IPS-18c (cell line): ENCODE data around the gene EPDR1.

Experiments
- H3K4me3 ChIP-seq: 2 replicates; pipeline ENCODE4 v1.7.0; 2013; ENCODE audit warnings: low read depth, mild to moderate bottlenecking, low read length, moderate library complexity; ENCODE audit not compliant: insufficient read depth
- H3K9me3 ChIP-seq: one replicate; pipeline ENCODE4 v1.6.1; 2013; ENCODE audit warnings: mild to moderate bottlenecking, low read length, moderate library complexity; ENCODE audit not compliant: control insufficient read depth, insufficient read depth

The EPDR1 gene

GRCh38 chr7:37957221-37957970, 37.0 kb downstream of the EPDR1 start:
- H3K9me3 ChIP-seq = peaks cover 3% of the 10 kb centered on the region
- no peak overlapping the region for H3K4me3 ChIP-seq

GRCh38 chr7:37960483-37960882, 40.0 kb downstream of the EPDR1 start:
- peaks cover 5% of the 10 kb centered on the region for H3K9me3 ChIP-seq
- H3K4me3 ChIP-seq = no peak overlapping the region

DNA sequence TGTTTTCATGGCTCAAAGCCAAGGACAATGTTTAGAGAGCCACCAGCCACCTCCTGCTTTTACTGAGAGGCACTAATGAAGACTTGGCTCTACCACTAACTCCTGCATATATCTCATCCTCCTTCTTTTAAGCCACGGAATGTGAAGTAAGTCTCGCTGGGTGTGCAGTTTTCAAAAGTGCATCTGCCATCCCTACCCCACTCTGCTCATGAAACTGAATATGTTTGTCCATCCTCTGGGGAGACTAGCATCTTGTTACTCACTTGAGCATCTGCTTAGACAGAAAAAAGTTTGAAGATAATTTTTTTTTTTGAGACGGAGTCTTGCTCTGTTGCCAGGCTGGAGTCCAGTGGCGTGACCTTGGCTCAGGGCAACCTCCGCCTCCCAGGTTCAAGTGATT, 40.8 kb downstream of the EPDR1 start:
- no peak overlapping the region for H3K4me3 ChIP-seq
- H3K9me3 ChIP-seq = peaks cover 5% of the 10 kb centered on the region

- H3K4me3 ChIP-seq = no peak overlapping the region
- H3K9me3 ChIP-seq = peaks cover 5% of the 10 kb centered on the region
These were observed 43.8 kb downstream of the EPDR1 start for GRCh38 chr7:37964196-37964595.

- Histone ChIP-seq H3K4me3 (no peak overlapping the region), H3K9me3 (no peaks in the 10 kb centered on the region)
These were observed 49.8 kb downstream of the EPDR1 start for GRCh38 chr7:37970211-37970610.

- no peaks in the 10 kb centered on the region for H3K9me3 ChIP-seq
- no peak overlapping the region for H3K4me3 ChIP-seq
These were observed 51.1 kb downstream of the EPDR1 start for GRCh38 chr7:37971491-37971890.

- Histone ChIP-seq H3K4me3 (no peak overlapping the region), H3K9me3 (no peaks in the 10 kb centered on the region)
These were observed 53.5 kb downstream of the EPDR1 start for GRCh38 chr7:37973915-37974314.

DNA sequence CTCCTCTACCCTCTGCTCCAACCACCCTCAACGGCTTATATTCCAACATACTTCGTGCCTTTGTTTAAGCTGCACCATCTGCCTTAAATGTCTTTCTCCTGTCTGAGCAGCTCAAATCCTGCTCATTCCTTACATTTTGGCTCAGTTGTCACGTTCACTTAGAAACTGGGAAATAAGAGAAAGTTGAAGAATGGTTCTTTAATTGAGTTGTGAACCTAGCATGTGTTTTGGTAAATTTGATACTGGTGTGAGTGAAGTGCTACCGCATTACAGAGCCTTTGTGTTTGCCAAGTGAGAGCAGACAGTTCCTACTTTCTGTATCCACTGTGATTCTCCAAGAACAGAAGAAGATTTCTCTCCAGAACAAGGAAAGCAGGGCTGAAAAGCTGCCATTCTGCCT, 54.3 kb downstream of the EPDR1 start:
- Histone ChIP-seq H3K9me3 (no peaks in the 10 kb centered on the region), H3K4me3 (no peak overlapping the region)

DNA sequence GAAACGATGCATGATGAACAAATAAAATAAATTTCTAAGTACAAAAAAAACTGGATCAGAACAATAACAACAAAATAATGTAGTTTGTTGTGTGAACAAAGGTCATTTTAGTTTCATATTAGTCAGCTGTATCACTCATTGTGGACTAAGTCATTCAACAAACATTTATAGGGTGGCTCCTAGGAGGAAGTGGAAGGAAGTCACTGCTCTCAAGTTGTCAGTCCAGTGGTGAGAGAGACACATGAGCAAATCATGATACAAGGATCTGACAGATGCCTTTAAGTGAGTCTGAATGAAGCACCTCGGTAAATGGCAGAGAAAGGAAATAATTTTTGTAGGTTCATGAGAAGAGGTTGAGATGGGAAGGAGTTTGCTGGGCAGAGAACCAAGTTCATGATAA, 56.8 kb downstream of the EPDR1 start:
- H3K4me3 ChIP-seq = no peak overlapping the region
- no peaks in the 10 kb centered on the region for H3K9me3 ChIP-seq

DNA sequence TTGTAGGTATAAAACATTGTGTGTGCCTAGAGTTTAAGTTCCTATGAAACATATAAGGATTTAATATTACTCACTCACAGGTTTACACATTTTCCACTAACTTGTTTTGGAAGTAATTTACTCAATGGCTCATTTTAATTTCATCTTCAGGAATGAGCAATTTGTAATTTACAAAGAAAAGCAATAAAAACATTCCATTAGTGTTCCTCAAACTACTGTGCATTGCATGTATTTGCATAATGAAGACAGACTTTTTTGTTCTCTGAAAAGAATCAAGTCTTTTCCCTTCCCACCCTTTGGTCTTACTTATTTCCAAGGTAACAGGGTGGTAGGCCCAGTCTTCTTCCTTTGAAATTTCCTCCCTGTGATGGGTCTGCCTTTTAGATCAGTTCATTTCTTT, 61.2 kb downstream of the EPDR1 start:
- H3K9me3 ChIP-seq = no peaks in the 10 kb centered on the region
- no peak overlapping the region for H3K4me3 ChIP-seq

- Histone ChIP-seq H3K9me3 (no peaks in the 10 kb centered on the region), H3K4me3 (no peak overlapping the region)
These were observed 62.0 kb downstream of the EPDR1 start for GRCh38 chr7:37982423-37982822.

DNA sequence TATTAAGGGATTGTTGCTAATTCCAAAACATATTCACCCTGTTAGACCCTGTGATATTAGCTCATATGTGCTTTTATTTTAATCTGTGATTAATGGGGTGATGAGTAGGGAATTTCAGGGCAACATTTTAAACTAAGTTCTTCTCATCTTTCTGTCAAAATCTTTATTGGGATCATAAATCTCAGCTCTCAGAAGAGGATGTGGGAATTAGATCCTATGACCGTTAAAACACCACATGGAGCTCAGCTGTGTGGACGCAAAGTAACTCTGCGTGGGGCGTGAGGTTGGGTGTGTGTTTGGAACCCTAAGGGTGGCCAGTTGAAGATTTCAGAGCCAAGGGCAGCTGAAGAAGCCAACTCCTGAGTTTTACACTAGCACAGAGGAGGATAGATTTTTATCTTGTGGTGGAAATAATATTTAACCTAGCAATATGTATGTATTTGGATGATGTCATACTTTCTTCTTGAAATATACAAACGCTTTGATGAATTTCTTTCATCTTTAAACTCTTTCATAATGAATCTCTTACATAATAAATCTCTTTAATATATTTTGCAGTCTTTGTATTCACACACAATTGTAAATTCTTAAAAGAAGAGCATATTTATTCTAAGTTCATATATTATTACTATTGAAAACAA, 64.4 kb downstream of the EPDR1 start:
- no peaks in the 10 kb centered on the region for H3K9me3 ChIP-seq
- H3K4me3 ChIP-seq = no peak overlapping the region

DNA sequence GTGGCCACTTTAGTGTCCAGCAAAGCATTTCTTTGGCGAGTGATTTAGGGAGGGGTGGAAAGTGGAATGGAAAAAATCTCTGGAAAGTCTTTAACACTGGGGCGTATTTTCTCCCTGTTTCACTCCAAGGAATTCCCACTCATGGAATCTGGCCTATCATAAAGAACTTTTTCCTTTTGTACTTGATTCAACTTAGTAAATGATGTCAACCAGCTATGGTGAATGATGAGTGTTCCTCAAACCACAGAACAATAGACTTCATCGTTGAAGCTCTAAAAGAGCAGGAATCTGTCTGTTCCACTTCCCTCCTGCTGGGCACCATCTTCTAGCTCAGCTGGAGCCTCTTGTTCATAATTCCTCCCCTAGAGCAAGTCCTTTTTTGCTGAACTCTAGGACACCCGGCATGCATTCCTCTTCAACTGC, 66.5 kb downstream of the EPDR1 start:
- no peak overlapping the region for H3K4me3 ChIP-seq
- no peaks in the 10 kb centered on the region for H3K9me3 ChIP-seq

GRCh38 chr7:37987732-37988131, 67.3 kb downstream of the EPDR1 start:
- Histone ChIP-seq H3K4me3 (no peak overlapping the region), H3K9me3 (no peaks in the 10 kb centered on the region)

GRCh38 chr7:37988721-37989650, 68.5 kb downstream of the EPDR1 start:
- Histone ChIP-seq H3K9me3 (no peaks in the 10 kb centered on the region), H3K4me3 (no peak overlapping the region)

DNA sequence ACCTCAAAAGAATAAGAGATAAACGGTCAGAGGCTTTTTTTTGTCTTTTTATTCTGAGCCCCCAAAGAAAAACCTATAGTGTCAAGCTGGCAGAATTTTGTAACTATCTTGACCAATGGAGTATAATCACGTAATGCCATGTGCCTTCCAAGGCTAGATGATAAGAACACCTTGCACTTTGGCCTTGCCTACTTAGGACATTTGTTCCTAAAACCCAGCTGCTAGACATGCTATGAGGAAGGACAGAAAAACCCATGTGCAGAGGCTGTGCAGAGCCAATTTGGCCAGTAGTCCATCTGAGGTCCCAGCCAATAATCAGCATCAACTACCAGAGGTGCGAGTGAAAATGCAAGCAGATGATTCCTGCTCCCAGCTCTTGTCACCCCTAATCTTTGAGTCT, 69.9 kb downstream of the EPDR1 start:
- H3K9me3 ChIP-seq = no peaks in the 10 kb centered on the region
- no peak overlapping the region for H3K4me3 ChIP-seq

DNA sequence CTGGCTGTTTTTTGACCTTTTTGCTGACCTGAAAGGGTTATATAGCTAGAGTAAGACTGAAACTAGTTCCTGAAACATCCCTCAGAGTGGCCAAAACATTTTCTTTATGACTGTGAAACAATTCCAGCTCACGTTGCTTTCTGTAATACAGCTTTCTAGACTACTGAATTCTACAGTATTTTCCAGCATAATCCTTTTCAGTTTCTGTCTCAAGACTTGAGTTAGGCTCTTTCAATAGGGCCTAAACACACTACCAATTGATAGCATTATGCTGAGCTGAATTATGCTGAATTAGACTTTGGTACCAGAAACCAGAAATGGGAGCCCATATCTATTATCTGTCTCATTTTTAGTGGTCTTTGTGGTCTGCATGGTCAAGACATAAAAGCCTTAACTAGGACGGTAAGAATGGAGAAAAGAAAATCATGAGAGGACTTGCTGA, 72.6 kb downstream of the EPDR1 start:
- Histone ChIP-seq H3K4me3 (no peak overlapping the region), H3K9me3 (no peaks in the 10 kb centered on the region)

- Histone ChIP-seq H3K9me3 (no peaks in the 10 kb centered on the region), H3K4me3 (no peak overlapping the region)
These were observed 79.2 kb downstream of the EPDR1 start for GRCh38 chr7:37999673-38000072.
